HepG2 (cell line): ENCODE measurements around the gene NALCN.

ENCODE experiments used
- CTCF ChIP-seq: sonication (generic); formaldehyde crosslinking; IDR thresholded peaks from 2 replicates; pipeline ENCODE4 v1.5.0; 2020; ENCODE audit warnings: mild to moderate bottlenecking, missing genetic modification reagents, moderate library complexity
- GMEB1 ChIP-seq: sonication (generic); formaldehyde crosslinking; IDR thresholded peaks from 2 replicates; pipeline ENCODE4 v1.5.1; 2020; ENCODE audit warnings: missing genetic modification reagents, mild to moderate bottlenecking, borderline replicate concordance
- JUND ChIP-seq: sonication (generic); formaldehyde crosslinking; IDR thresholded peaks from 2 replicates; pipeline ENCODE4 v1.8.0; 2022; ENCODE audit warnings: mild to moderate bottlenecking, missing genetic modification reagents
- MXI1 ChIP-seq: IDR thresholded peaks from 3 replicates; pipeline ENCODE4 v1.6.1; 2012; ENCODE audit warnings: low read depth, low read length, inconsistent platforms, borderline replicate concordance
- ZNF180 ChIP-seq: sonication (generic); formaldehyde crosslinking; IDR thresholded peaks from 2 replicates; pipeline ENCODE4 v1.4.0; 2020; ENCODE audit warnings: low read depth, missing genetic modification reagents, borderline replicate concordance

- TF ChIP-seq MXI1 (no peak), CTCF (CRISPR knock-in tag) (no peak), JUND (CRISPR knock-in tag) (no peak), GMEB1 (CRISPR knock-in tag) (no peak), ZNF180 (CRISPR knock-in tag) (no peak)
Observed at GRCh38 chr13:101416181-101417042, at the start of gene NALCN.
